NCI-H2081 (cell line): ENCODE results near the gene F11R.
"Not testable (repeated sequence)": the region's sequence is repeated elsewhere in the genome, so short reads cannot be mapped to it uniquely, and the experiment has no call there.

ENCODE experiments used
- DNase-seq, 2 experiments: peaks; one replicate each; lab custom pipeline; 2025; lab: John Stamatoyannopoulos, UW

The F11R gene

GRCh38 chr1:161044535-161044907, 23.6 kb upstream of the F11R start:
- DNase-seq, result no peak

- no peak for DNase-seq
Observed at GRCh38 chr1:161039546-161039945, 18.6 kb upstream of the F11R start.

DNA sequence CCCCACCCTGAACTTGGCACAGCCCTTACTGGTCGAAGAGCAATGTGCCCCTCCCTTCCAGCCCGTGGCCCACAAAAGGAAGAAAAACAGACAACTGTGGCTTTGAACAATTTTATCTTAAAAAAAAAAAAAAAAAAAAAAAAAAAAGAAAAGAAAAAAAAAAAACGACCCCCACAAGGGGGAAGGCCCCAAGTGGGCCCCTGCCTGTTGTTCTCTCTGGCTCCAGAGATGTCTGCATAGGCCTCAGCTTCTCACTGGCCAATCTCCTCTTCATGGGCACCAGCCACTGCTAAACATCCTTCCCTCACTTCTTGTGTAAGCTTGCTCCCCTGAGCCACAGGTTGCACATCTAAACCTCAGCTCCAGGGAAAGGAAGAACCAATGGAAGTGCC, 18.2 kb upstream of the F11R start:
- DNase-seq, result no peak

- peak; percentile 84 to 90 for DNase-seq
Observed at GRCh38 chr1:161038523-161039153, 17.7 kb upstream of the F11R start, which contains the start of gene TSTD1. TSS of gene TSTD1 (minus strand) at chr1:161038964. CDS start at chr1:161038889, 75 bp downstream.

- DNase-seq, result no peak
Observed at GRCh38 chr1:161037661-161038522, 16.9 kb upstream of the F11R start.

- no peak for DNase-seq
Observed at GRCh38 chr1:161033751-161034150, 12.8 kb upstream of the F11R start.

GRCh38 chr1:161032409-161032808, 11.5 kb upstream of the F11R start:
- no peak for DNase-seq

- no peak for DNase-seq
Observed at GRCh38 chr1:161031874-161032273, 10.9 kb upstream of the F11R start.

DNA sequence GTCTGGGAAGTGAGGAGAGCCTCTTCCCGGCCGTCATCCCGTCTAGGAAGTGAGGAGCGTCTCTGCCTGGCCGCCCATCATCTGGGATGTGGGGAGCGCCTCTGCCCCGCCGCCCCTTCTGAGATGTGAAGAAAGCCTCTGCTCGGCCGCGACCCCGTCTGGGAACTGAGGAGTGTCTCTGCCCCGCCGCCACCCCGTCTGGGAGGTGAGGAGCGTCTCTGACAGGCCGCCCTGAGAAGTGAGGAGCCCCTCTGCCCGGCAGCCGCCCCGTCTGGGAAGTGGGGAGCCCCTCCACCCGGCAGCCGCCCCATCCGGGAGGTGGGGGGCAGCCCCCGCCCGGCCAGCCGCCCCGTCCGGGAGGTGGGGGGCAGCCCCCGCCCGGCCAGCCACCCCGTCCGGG, 8.5 kb upstream of the F11R start:
- DNase-seq, result not testable (repeated sequence)

- not testable (repeated sequence) for DNase-seq
Observed at GRCh38 chr1:161026954-161027353, 6.0 kb upstream of the F11R start.

- not testable (repeated sequence) for DNase-seq
Observed at GRCh38 chr1:161022432-161022831, 1.5 kb upstream of the F11R start.

DNA sequence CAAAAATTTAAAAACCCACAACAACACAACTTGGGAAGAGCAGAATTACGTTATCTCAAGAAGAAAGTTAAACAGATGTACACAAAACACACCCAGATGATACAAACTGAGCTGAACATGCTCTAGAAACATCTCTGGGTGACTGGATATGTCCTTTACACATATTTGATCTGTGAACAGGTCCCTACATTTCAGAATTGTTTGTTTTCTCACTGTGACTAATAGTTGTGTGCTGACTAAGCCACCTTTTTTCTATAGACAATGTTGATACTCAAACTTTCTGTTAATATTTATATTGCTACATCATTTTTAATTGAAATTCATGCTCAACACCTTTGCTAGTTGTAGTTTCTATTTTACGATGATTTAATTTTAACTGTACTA, 1.0 kb upstream of the F11R start:
- no peak for DNase-seq

DNA sequence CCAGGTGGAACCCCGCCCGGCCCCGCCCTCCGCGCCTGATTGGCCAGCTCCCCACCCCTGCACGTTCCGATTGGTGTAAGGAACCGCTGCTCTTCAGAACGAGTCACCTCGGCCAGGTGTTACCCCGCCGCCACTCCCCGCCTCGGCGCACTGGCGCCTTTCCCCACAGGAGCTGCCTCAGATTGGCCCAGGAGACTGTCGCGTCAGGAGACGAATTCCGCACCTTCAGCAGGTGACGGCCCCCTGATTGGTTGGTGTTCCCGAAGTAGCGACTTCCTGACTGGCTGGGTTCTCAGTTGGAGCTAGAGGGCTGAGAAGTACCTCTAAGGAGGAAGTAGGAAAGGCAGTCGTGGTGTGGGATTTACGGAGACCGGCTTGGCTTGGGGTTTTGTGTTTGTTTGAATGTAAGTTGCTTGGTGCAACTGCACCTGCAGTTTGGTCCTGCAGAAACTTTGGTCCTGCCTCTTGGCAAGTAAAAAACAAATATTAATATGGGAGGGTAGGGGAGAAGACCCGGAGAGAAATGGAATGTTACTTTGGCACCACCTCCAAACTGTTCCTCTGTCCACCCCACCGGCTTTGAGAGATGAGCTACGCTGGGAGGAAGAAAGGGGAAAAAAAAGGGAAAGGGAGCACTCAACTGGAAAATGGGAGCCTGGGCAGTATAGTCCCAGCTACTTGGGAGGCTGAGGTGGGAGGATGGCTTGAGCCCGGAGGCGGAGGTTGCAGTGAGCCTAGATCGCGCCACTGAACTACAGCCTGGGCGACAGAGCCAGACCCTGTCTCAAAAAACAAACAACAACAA, 415 bp upstream of the F11R start:
- DNase-seq, result peak; percentile 100

- DNase-seq, result peak in 1 of 2 experiments; percentile 75
Observed at GRCh38 chr1:161019751-161020495, 1.0 kb downstream of the F11R start.

- DNase-seq, result not testable (repeated sequence)
Observed at GRCh38 chr1:161019111-161019660, 1.8 kb downstream of the F11R start.

DNA sequence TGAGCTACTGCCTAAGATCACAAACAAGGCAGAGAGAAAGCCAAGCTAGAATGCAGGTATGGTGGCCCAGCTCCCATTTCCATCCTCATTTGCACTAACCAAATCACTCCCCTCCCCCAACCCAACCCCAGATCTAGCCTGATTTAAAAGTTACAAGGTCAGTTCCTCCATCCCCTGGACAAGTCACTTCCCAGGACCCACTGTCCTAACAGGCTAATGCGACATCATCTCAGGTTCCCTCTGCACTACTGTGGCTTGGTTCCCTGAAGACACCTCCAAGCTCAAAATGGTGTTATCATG, 2.4 kb downstream of the F11R start:
- no peak for DNase-seq

- DNase-seq, result no peak
Observed at GRCh38 chr1:161017756-161018630, 3.0 kb downstream of the F11R start.

DNA sequence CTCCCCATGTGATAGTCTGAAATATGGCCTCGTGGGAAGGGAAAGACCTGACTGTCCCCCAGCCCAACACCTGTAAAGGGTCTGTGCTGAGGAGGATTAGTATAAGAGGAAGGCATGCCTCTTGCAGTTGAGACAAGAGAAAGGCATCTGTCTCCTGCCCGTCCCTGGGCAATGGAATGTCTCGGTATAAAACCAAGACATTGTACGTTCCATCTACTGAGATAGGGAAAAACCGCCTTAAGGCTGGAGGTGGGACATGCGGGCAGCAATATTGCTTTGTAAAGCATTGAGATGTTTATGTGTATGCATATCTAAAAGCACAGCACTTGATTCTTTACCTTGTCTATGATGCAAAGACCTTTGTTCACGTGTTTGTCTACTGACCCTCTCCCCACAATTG, 3.8 kb downstream of the F11R start:
- DNase-seq, result not testable (repeated sequence)

- not testable (repeated sequence) for DNase-seq
Observed at GRCh38 chr1:161016683-161017082, 4.3 kb downstream of the F11R start.

GRCh38 chr1:161013488-161014230, 7.3 kb downstream of the F11R start:
- DNase-seq, result peak; percentile 31 to 66
